ENCODE results near the gene TMEM238.
A peak's percentile ranks its signal among the peaks of the same experiment; 100 is the strongest.

The TMEM238 gene

DNA sequence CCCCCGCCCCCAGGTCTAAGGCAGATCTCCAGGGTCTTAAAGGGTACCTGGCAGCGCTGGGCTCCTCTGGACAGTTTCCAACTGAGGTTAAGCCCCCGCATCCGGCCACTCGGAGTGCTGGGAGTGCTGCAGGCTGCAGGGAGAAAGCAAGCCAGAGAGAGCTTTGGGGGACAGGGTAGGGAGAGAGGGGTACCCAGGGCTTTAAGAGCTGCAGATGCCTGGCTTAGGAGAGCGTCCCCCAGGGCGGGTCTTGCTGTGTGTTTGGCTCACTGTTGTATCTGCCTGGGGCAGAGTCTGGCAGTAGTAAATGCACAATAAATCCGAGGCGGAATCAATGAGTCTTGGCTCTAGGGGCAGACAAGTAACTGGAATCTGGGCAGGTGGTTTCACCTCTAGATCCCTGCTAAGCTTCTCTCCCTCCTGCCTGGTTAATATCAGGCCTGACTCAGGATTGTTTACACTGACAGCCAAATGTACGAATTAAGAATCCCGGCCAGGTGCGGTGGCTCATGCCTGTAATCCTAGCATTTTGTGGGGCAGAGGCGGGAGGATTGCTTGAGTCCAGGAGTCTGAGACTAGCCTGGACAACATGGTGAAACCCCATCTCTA, 28.8 kb downstream of the TMEM238 start:
- Histone ChIP-seq H3K27me3 (ENCODE audit: control insufficient read depth, insufficient read depth, low read length) (no peaks in the 10 kb centered on the region), H3K27ac (no peak overlapping the region)

DNA sequence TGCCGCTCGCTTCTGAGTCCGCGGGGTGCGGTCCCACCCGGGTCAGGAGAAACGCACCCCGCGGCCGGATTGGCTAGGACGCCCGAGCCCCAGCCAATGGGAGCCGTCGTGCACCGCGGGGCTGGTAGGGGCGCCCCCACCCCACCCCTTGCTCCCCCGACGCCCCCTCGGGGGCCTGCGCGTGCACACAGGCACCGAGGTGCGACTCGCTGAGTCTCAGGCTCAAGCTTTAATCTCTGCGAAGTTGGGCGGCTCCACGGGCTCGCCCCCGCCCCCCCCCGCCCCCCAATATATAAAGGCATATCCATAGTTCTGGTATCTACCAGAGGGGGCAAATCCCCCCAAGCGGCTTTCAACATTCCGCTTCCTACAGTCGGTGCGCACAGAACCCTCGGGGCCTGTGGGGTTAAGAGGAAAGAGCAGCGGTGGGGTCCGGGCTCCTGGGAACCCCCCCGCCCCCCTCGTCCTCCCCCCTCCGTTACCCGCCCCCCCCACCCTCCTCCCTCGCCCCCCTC, 29.3 kb downstream of the TMEM238 start, which contains the start of gene COX6B2:
COX6B2 (minus strand) TSS at position 22 of the 515 bp plus-strand sequence. CDS start 198 bp downstream, outside the sequence.
- H3K9ac ChIP-seq: no peak within 1 kb of the TSS
- H3K4me1 ChIP-seq: no peaks in the 10 kb centered on the region
- peak within 1 kb of the TSS; percentile 46 for H3K4me3 ChIP-seq (ENCODE audit: low read depth, low read length)
- H3K4me2 ChIP-seq (ENCODE audit: low read length): peak within 1 kb of the TSS; percentile 68
- no peak within 1 kb of the TSS for H3K27ac ChIP-seq
- TF ChIP-seq, protein P1, sequence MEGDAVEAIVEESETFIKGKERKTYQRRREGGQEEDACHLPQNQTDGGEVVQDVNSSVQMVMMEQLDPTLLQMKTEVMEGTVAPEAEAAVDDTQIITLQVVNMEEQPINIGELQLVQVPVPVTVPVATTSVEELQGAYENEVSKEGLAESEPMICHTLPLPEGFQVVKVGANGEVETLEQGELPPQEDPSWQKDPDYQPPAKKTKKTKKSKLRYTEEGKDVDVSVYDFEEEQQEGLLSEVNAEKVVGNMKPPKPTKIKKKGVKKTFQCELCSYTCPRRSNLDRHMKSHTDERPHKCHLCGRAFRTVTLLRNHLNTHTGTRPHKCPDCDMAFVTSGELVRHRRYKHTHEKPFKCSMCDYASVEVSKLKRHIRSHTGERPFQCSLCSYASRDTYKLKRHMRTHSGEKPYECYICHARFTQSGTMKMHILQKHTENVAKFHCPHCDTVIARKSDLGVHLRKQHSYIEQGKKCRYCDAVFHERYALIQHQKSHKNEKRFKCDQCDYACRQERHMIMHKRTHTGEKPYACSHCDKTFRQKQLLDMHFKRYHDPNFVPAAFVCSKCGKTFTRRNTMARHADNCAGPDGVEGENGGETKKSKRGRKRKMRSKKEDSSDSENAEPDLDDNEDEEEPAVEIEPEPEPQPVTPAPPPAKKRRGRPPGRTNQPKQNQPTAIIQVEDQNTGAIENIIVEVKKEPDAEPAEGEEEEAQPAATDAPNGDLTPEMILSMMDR (IDR thresholded peaks at IDR 0.05): no peak
- H3K36me3 ChIP-seq (ENCODE audit: control insufficient read depth, insufficient read depth, low read length): no peaks in the 10 kb centered on the region
- peak within 1 kb of the TSS; percentile 60 for H2AFZ ChIP-seq
- no peaks in the 10 kb centered on the region for H3K9me3 ChIP-seq (ENCODE audit: control insufficient read depth, low read length)
- no peaks in the 10 kb centered on the region for H3K79me2 ChIP-seq
- H3K27me3 ChIP-seq (ENCODE audit: control insufficient read depth, insufficient read depth, low read length): no peaks in the 10 kb centered on the region

More for the DNA sequence above, 28.8 kb downstream of the TMEM238 start:
- TF ChIP-seq, protein P1 (IDR thresholded peaks at IDR 0.05): no peak
- no peak overlapping the region for H3K4me2 ChIP-seq (ENCODE audit: low read length)
- H3K9me3 ChIP-seq (ENCODE audit: control insufficient read depth, low read length): no peaks in the 10 kb centered on the region
- H3K79me2 ChIP-seq: no peaks in the 10 kb centered on the region
- H3K36me3 ChIP-seq (ENCODE audit: control insufficient read depth, insufficient read depth, low read length): no peaks in the 10 kb centered on the region
- H3K9ac ChIP-seq: no peak overlapping the region
- no peak overlapping the region for H2AFZ ChIP-seq
- H3K4me3 ChIP-seq (ENCODE audit: low read depth, low read length): no peak overlapping the region
- H3K4me1 ChIP-seq: no peaks in the 10 kb centered on the region

DNA sequence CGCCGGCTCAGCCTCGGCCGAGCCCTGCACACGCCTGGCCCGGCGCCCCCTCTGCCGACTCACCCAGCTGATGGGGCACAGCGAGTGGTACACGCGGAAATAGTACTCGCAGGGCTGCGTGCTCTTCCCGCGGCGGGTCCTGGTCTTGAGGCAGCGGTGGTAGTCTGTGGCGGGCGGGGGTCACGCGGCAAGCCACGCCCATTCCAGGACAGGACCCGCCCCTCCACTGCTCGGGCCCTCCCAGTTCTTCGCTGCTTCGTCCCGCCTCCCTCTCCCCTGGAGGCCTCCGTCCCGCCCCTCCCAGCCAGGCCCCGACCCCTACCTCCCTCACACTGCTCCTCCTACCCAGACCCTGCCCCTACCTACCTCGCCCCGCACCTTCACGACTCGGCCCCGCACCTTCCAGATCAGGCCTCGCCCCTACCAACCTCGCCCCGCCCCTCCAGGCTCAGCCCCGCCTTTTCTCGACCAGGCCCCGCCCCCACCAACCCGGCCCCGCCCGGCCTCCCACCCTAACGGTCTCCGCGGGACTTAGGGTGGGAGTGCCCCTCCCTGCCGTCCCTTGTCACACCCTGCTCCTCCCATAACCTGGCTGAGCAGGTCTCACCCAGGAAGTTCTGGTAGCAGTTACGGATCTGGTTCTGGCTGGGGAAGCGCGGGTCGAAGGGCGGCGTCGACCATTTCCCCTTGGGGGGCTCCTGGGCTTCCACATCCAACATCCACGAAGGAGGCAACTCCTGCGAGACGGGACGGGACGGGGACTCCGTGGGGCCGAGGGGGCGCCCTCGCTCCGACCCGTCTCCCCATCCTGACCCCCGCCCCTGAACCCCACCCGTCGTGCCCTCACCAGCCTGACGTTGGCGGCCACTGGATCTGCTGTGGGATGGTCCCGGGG, 30.0 kb downstream of the TMEM238 start:
- H2AFZ ChIP-seq: peak overlapping the region; percentile 60
- H3K4me1 ChIP-seq: no peaks in the 10 kb centered on the region
- TF ChIP-seq, protein P1 (IDR thresholded peaks at IDR 0.05): no peak
- peak overlapping the region; percentile 46 for H3K4me3 ChIP-seq (ENCODE audit: low read depth, low read length)
- no peak overlapping the region for H3K9ac ChIP-seq
- no peaks in the 10 kb centered on the region for H3K27me3 ChIP-seq (ENCODE audit: control insufficient read depth, insufficient read depth, low read length)
- no peaks in the 10 kb centered on the region for H3K9me3 ChIP-seq (ENCODE audit: control insufficient read depth, low read length)
- no peaks in the 10 kb centered on the region for H3K36me3 ChIP-seq (ENCODE audit: control insufficient read depth, insufficient read depth, low read length)
- no peak overlapping the region for H3K27ac ChIP-seq
- H3K79me2 ChIP-seq: no peaks in the 10 kb centered on the region
- H3K4me2 ChIP-seq (ENCODE audit: low read length): peak overlapping the region; percentile 68

- Histone ChIP-seq H3K9me3 (ENCODE audit: control insufficient read depth, low read length) (no peaks in the 10 kb centered on the region), H2AFZ (peak overlapping the region; percentile 60), H3K79me2 (no peaks in the 10 kb centered on the region), H3K27ac (no peak overlapping the region), H3K36me3 (ENCODE audit: control insufficient read depth, insufficient read depth, low read length) (no peaks in the 10 kb centered on the region), H3K4me3 (ENCODE audit: low read depth, low read length) (peak overlapping the region; percentile 46), H3K4me2 (ENCODE audit: low read length) (peak overlapping the region; percentile 68), H3K9ac (no peak overlapping the region), H3K4me1 (no peaks in the 10 kb centered on the region), H3K27me3 (ENCODE audit: control insufficient read depth, insufficient read depth, low read length) (no peaks in the 10 kb centered on the region)
- TF ChIP-seq, protein P1 (IDR thresholded peaks at IDR 0.05): no peak
Measured at GRCh38 chr19:55353356-55353802, 30.7 kb downstream of the TMEM238 start.
